B cell (primary cell): ENCODE data around the gene PCDHGA2. TPM values are rescaled to one million over a fixed set of nuclear protein-coding genes. Genes with fewer than 3 reads are reported as not detected.

ENCODE experiments used
- ATAC-seq: fragments of 200-7000 bp; cut with Tn5 transposase; one replicate; pipeline ENCODE4 v1.10.0; 2021; ENCODE audit warnings: low read depth, mild to moderate bottlenecking, moderate number of reproducible peaks, moderate library complexity
- CTCF ChIA-PET: fragments of 350-600 bp; sonication (Branson Sonifier 250); formaldehyde crosslinking; loops from one replicate; lab custom pipeline; 2021; ENCODE audit warnings: antibody characterized with exemption, inconsistent platforms; lab: Charles Lee
- POLR2A ChIA-PET: fragments of 350-600 bp; sonication (Branson Sonifier 250); formaldehyde crosslinking; loops from one replicate; lab custom pipeline; 2021; ENCODE audit warnings: antibody characterized with exemption; lab: Charles Lee
- DNase-seq: peaks from one replicate; pipeline ENCODE4 v3.0.0; 2013
- H2AFZ ChIP-seq: 2 replicates; pipeline ENCODE4 v1.6.1; 2012; ENCODE audit warnings: mild to moderate bottlenecking, low read depth, low read length; ENCODE audit not compliant: insufficient read depth, poor library complexity, severe bottlenecking
- H3K27ac ChIP-seq, 2 donors: 1 replicate in 1 of 2; 2 replicates in 1 of 2; pipeline ENCODE4 v1.5.1; 2012 to 2013; ENCODE audit warnings: low read length in 2 of 2, mild to moderate bottlenecking in 2 of 2, moderate library complexity in 1 of 2
- H3K27me3 ChIP-seq, 4 experiments: fragments of 200-600 bp in 1 of 4; sonication (generic) in 1 of 4; replicated peaks in 1 of 4; 1 replicate in 2 of 4; 2 replicates in 2 of 4; pipeline versions ENCODE4 v1.6.1 to v1.7.0; 2013 to 2016; ENCODE audit warnings: low read length in 3 of 4, mild to moderate bottlenecking in 2 of 4, mixed read lengths in 1 of 4, moderate library complexity in 1 of 4; ENCODE audit not compliant: insufficient read depth in 4 of 4, control insufficient read depth in 3 of 4; ENCODE audit errors: control extremely low read depth in 1 of 4
- H3K36me3 ChIP-seq, 2 experiments: replicated peaks in 1 of 2; 1 replicate in 1 of 2; 2 replicates in 1 of 2; pipeline versions ENCODE4 v1.6.1 to v1.7.1; 2013; ENCODE audit warnings: low read length in 1 of 2; ENCODE audit not compliant: insufficient read depth in 2 of 2, control insufficient read depth in 1 of 2; ENCODE audit errors: control extremely low read depth in 1 of 2, extremely low read depth in 1 of 2
- H3K4me1 ChIP-seq, 2 donors: fragments of 200-600 bp in 1 of 2; sonication (generic) in 1 of 2; 1 replicate in 1 of 2; 2 replicates in 1 of 2; pipeline versions ENCODE4 v1.5.1 to v1.6.1; 2013 to 2017; ENCODE audit warnings: low read length in 2 of 2; ENCODE audit not compliant: control insufficient read depth in 2 of 2, insufficient read depth in 2 of 2
- H3K4me2 ChIP-seq: replicated peaks from 2 replicates; pipeline ENCODE3; 2012; ENCODE audit warnings: mild to moderate bottlenecking, low read depth, low read length; ENCODE audit not compliant: poor library complexity, severe bottlenecking
- H3K4me3 ChIP-seq, 5 experiments: fragments of 200-600 bp in 1 of 5; sonication (generic) in 1 of 5; 1 replicate in 3 of 5; 2 replicates in 2 of 5; pipeline versions ENCODE4 v1.5.1 to v1.7.0; 2011 to 2016; ENCODE audit warnings: low read length in 4 of 5, mild to moderate bottlenecking in 4 of 5, low read depth in 2 of 5, control low read depth in 1 of 5, moderate library complexity in 1 of 5; ENCODE audit not compliant: insufficient read depth in 1 of 5; ENCODE audit errors: control extremely low read depth in 1 of 5, extremely low read depth in 1 of 5
- H3K79me2 ChIP-seq: fragments of 200-600 bp; sonication (generic); one replicate; pipeline ENCODE4 v1.6.0; 2016; ENCODE audit warnings: low read length; ENCODE audit not compliant: control insufficient read depth, insufficient read depth
- H3K9ac ChIP-seq: fragments of 200-600 bp; sonication (generic); 2 replicates; pipeline ENCODE4 v1.6.1; 2017; ENCODE audit warnings: mild to moderate bottlenecking, low read length, moderate library complexity
- H3K9me3 ChIP-seq, 3 donors: one replicate each; pipeline versions ENCODE4 v1.6.1 to v1.7.1; 2013; ENCODE audit warnings: low read length in 2 of 3; ENCODE audit not compliant: control insufficient read depth in 2 of 3, insufficient read depth in 1 of 3; ENCODE audit errors: control extremely low read depth in 1 of 3
- H4K20me1 ChIP-seq: 2 replicates; pipeline ENCODE4 v1.6.0; 2012; ENCODE audit warnings: mild to moderate bottlenecking, low read length; ENCODE audit not compliant: insufficient read depth, control insufficient read depth, poor library complexity, severe bottlenecking
- H3K27ac Mint-ChIP-seq: one replicate; pipeline ENCODE4 v1.8.0; 2021; ENCODE audit warnings: mixed read lengths
- H3K27me3 Mint-ChIP-seq: one replicate; pipeline ENCODE4 v1.8.0; 2021; ENCODE audit warnings: mixed read lengths
- H3K4me1 Mint-ChIP-seq: one replicate; pipeline ENCODE4 v1.8.0; 2021; ENCODE audit warnings: mixed read lengths
- H3K4me3 Mint-ChIP-seq: one replicate; pipeline ENCODE4 v1.8.0; 2021; ENCODE audit warnings: mixed read lengths
- H3K9me3 Mint-ChIP-seq: one replicate; pipeline ENCODE4 v1.8.0; 2022; ENCODE audit warnings: mixed read lengths; ENCODE audit not compliant: insufficient read depth
- EZH2 ChIP-seq: IDR thresholded peaks from 2 replicates; pipeline ENCODE4 v1.6.1; 2012; ENCODE audit warnings: borderline replicate concordance, low read depth, mild to moderate bottlenecking, moderate library complexity, low read length; ENCODE audit not compliant: insufficient read depth, poor library complexity, severe bottlenecking
- WGBS: methylation state at CpG from one replicate; pipeline ENCODE4 v1.1.5; 2013; ENCODE audit warnings: missing lambda C conversion rate; ENCODE audit not compliant: insufficient coverage; 5-methylcytosine and 5-hydroxymethylcytosine counted together
- intact Hi-C: fragments of 100-400 bp; cut with micrococcal nuclease; formaldehyde crosslinking; loops from one replicate; pipeline ENCODE4 v1.10.0; 2022
- polyA plus RNA-seq: library from polyadenylated mRNA; depleted of rRNA; stranded (reverse); fragments of >200 nt; gene quantifications from 2 replicates; pipeline ENCODE4 v1.2.3, GENCODE V29; 2012
- total RNA-seq, 2 donors: library from RNA; stranded (reverse); fragments of 120-200 nt in 1 of 2; gene quantifications; 1 replicate in 1 of 2; 2 replicates in 1 of 2; pipeline versions ENCODE4 v1.2.3 to v1.2.4, GENCODE V29; 2013 to 2022
- TF ChIP-seq, protein P1 (sequence below): fragments of 200-600 bp; IDR thresholded peaks from one replicate; pipeline ENCODE4 v1.8.0; 2022; ENCODE audit warnings: antibody characterized with exemption, mild to moderate bottlenecking

PCDHGA2 gene
- total and polyA plus RNA-seq, 2 donors (not counting 1 experiment from before 2014, with no cell fraction given) = 0.07 to 0.09 TPM

DNA sequence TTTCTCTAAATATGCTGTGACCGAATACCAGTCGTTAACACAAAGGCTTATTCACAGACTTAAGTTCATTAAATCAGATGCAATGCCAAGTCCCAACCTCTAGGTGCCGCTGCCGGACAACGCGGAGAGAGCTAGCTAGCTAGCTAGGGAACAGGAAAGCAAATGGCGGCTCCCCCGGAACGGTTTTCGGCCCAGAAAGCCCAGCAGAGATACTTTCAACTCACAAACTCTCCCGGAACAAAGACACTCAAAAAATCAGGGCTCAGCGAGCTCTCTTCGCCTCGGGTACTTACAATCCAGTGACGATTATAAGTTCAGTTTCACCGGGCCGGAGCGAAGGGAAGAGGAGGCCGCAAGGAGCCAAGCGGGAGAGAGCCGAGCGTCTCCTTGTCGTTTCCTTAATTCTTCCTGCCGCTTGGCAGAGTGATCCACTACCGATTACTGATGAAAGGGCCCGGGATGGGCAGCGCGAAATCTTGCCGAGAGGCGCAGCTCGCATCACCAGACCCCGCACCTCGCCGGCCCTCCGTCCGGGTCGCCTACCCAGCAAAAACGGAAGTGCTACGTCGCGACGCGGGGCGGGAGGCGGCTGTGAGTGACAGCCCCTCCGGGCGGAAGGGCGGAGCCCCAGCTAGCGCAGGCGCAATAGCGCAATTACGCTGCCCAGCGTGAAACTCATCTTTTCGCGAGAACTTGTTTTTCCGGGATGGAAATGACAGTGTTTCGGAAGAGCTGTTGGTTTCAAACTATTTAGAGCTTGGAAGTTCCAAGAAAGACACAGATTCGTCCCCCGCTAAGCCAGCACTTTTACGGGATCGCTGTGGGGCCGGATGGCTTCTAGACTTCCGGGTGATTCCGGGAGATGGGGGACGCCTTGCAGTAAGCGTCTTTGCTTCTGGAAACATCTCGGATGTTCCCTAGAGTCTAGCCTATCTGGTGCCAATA, 18.1 kb upstream of the PCDHGA2 start, which contains the start of gene TAF7:
TAF7 (minus strand) TSS at position 560 of the 945 bp plus-strand sequence. CDS start 740 bp downstream, outside the sequence.
- Mint-ChIP-seq H3K4me1 (peaks cover 28% of the 10 kb centered on the region), H3K9me3 (peaks cover 19% of the 10 kb centered on the region), H3K27ac (peak within 1 kb of the TSS; percentile 98), H3K27me3 (no peaks in the 10 kb centered on the region), H3K4me3 (peak within 1 kb of the TSS; percentile 96)
- POLR2A ChIA-PET = interaction anchor here (0.5 to 1.5 kb wide), 6 partner anchors 244 to 1544 kb away, joined by 3 to 6 read pairs (median 6); partner anchors contain the start of genes ANKHD1, DIAPH1, FCHSD1 and RNF14
- Histone ChIP-seq H3K9me3 (peaks cover 22 to 60% (median 57%) of the 10 kb centered on the region in 3 donors), H3K4me2 (peak within 1 kb of the TSS; percentile 74), H2AFZ (peak within 1 kb of the TSS; percentile 99), H3K36me3 (peaks cover 9 to 19% of the 10 kb centered on the region in 2 experiments), H3K27me3 (no peaks in the 10 kb centered on the region), H3K27ac (peak within 1 kb of the TSS; percentile 95 to 96), H3K9ac (peak within 1 kb of the TSS; percentile 89), H3K4me3 (peak within 1 kb of the TSS; percentile 78 to 100 (median 97)), H3K79me2 (peaks cover 37% of the 10 kb centered on the region), H4K20me1 (no peaks in the 10 kb centered on the region), H3K4me1 (peaks cover 17 to 20% of the 10 kb centered on the region in 2 donors)
- ATAC-seq = peak; percentile 90
- CTCF ChIA-PET = interaction anchor here (0.6 to 4.4 kb wide), 30 partner anchors 9 to 700 kb away, joined by 3 to 37 read pairs (median 5); partner anchors contain the start of genes DIAPH1, FCHSD1, PCDHGA1 and PCDHGA10
- peak; percentile 96 for DNase-seq
- 3% methylated on average over 64 of the region's 67 CpGs for WGBS
- intact Hi-C loops = loop anchor here (1.0 to 10.0 kb wide), 11 partner anchors 94 to 1450 kb away; partner anchors contain the start of genes ANKHD1, APBB3, ARHGAP26 and DELE1
- no peak for TF ChIP-seq EZH2
- TF ChIP-seq, protein P1, sequence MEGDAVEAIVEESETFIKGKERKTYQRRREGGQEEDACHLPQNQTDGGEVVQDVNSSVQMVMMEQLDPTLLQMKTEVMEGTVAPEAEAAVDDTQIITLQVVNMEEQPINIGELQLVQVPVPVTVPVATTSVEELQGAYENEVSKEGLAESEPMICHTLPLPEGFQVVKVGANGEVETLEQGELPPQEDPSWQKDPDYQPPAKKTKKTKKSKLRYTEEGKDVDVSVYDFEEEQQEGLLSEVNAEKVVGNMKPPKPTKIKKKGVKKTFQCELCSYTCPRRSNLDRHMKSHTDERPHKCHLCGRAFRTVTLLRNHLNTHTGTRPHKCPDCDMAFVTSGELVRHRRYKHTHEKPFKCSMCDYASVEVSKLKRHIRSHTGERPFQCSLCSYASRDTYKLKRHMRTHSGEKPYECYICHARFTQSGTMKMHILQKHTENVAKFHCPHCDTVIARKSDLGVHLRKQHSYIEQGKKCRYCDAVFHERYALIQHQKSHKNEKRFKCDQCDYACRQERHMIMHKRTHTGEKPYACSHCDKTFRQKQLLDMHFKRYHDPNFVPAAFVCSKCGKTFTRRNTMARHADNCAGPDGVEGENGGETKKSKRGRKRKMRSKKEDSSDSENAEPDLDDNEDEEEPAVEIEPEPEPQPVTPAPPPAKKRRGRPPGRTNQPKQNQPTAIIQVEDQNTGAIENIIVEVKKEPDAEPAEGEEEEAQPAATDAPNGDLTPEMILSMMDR = peak; percentile 89
